Prostate gland (tissue), 2 donors: Measurements from ENCODE around the gene PGP. TPM values are rescaled to one million over a fixed set of nuclear protein-coding genes. Genes with fewer than 3 reads are reported as not detected.

Experiments
- DNase-seq: peaks from one replicate; pipeline ENCODE4 v3.0.0-alpha.2; 2019; ENCODE audit warnings: low spot score
- H3K27ac ChIP-seq, 2 donors: fragments of 200-600 bp; sonication (generic); 2 replicates each; pipeline ENCODE4 v1.5.1; 2017 to 2019
- H3K27me3 ChIP-seq: fragments of 200-600 bp; sonication (generic); replicated peaks from 2 replicates; pipeline ENCODE4 v1.5.1; 2019; ENCODE audit not compliant: insufficient read depth
- H3K36me3 ChIP-seq, 2 donors: fragments of 200-600 bp; sonication (generic); 1 replicate in 1 of 2; 2 replicates in 1 of 2; pipeline versions ENCODE4 v1.5.1 to v1.8.1; 2017 to 2019
- H3K4me1 ChIP-seq: fragments of 200-600 bp; sonication (generic); replicated peaks from 2 replicates; pipeline ENCODE4 v1.5.1; 2019
- H3K4me3 ChIP-seq, 2 donors: fragments of 200-600 bp; sonication (generic); 2 replicates each; pipeline ENCODE4 v1.5.1; 2017 to 2019
- H3K9me3 ChIP-seq: fragments of 200-600 bp; sonication (generic); 2 replicates; pipeline ENCODE4 v1.5.1; 2017
- POLR2A ChIP-seq: fragments of 450-650 bp; IDR thresholded peaks from one replicate; pipeline ENCODE4 v1.6.1; 2016; ENCODE audit warnings: antibody characterized with exemption, mild to moderate bottlenecking
- POLR2AphosphoS5 ChIP-seq: sonication (generic); formaldehyde crosslinking; IDR thresholded peaks from one replicate; pipeline ENCODE4 v1.6.1; 2017; ENCODE audit warnings: antibody characterized with exemption
- WGBS: methylation state at CpG from one replicate; pipeline ENCODE4 v1.1.5; 2018; 5-methylcytosine and 5-hydroxymethylcytosine counted together
- intact Hi-C: fragments of 100-400 bp; cut with DNase I; formaldehyde crosslinking; loops from one replicate; pipeline ENCODE4 v1.14.2; 2022
- total RNA-seq, 2 donors: library from RNA; depleted of rRNA; stranded (reverse); fragments of >200 nt; gene quantifications; one replicate each; pipeline ENCODE4 v1.1.0, GENCODE V29; 2016
- TF ChIP-seq, protein P1 (sequence below), 4 experiments: fragments of 200-600 bp in 2 of 4; fragments of 450-650 bp in 2 of 4; sonication (generic) in 2 of 4; IDR thresholded peaks; 1 replicate in 3 of 4; 2 replicates in 1 of 4; pipeline ENCODE4 v1.5.1; 2016 to 2019; ENCODE audit warnings: antibody characterized with exemption in 4 of 4, mild to moderate bottlenecking in 2 of 4, moderate library complexity in 2 of 4

Gene PGP
- total RNA-seq, 2 donors from 2014 or later: 12.7 to 23.7 TPM

GRCh38 chr16:2235695-2236336 lies 21.2 kb upstream of the PGP start:
- Histone ChIP-seq H3K27me3 (no peaks in the 10 kb centered on the region), H3K4me3 (no peak overlapping the region), H3K4me1 (peaks cover 10% of the 10 kb centered on the region), H3K36me3 (peaks cover 10 to 33% of the 10 kb centered on the region in 2 donors), H3K9me3 (no peaks in the 10 kb centered on the region), H3K27ac (no peak overlapping the region)
- TF ChIP-seq, protein P1, sequence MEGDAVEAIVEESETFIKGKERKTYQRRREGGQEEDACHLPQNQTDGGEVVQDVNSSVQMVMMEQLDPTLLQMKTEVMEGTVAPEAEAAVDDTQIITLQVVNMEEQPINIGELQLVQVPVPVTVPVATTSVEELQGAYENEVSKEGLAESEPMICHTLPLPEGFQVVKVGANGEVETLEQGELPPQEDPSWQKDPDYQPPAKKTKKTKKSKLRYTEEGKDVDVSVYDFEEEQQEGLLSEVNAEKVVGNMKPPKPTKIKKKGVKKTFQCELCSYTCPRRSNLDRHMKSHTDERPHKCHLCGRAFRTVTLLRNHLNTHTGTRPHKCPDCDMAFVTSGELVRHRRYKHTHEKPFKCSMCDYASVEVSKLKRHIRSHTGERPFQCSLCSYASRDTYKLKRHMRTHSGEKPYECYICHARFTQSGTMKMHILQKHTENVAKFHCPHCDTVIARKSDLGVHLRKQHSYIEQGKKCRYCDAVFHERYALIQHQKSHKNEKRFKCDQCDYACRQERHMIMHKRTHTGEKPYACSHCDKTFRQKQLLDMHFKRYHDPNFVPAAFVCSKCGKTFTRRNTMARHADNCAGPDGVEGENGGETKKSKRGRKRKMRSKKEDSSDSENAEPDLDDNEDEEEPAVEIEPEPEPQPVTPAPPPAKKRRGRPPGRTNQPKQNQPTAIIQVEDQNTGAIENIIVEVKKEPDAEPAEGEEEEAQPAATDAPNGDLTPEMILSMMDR (IDR thresholded peaks at IDR 0.05): no peak
- TF ChIP-seq POLR2AphosphoS5 (no peak), POLR2A (no peak)
- intact Hi-C loops: no loop called here
- 64% methylated on average over 19 of the region's 19 CpGs for WGBS
- DNase-seq: no peak

GRCh38 chr16:2235234-2235651 lies 20.6 kb upstream of the PGP start:
- Histone ChIP-seq H3K36me3 (peaks cover 10 to 33% of the 10 kb centered on the region in 2 donors), H3K27ac (no peak overlapping the region), H3K9me3 (no peaks in the 10 kb centered on the region), H3K4me3 (no peak overlapping the region), H3K4me1 (peaks cover 10% of the 10 kb centered on the region), H3K27me3 (no peaks in the 10 kb centered on the region)
- TF ChIP-seq POLR2A (no peak), POLR2AphosphoS5 (no peak)
- TF ChIP-seq, protein P1 (IDR thresholded peaks at IDR 0.05): no peak
- no peak for DNase-seq
- 91% methylated on average over 20 of the region's 28 CpGs for WGBS
- intact Hi-C loops: no loop called here

- no peaks in the 10 kb centered on the region for H3K27me3 ChIP-seq
- TF ChIP-seq POLR2A (no peak), POLR2AphosphoS5 (no peak)
- TF ChIP-seq, protein P1 (IDR thresholded peaks at IDR 0.05): no peak
- H3K36me3 ChIP-seq: peaks cover 10 to 35% of the 10 kb centered on the region in 2 donors
- H3K27ac ChIP-seq: no peak overlapping the region
- H3K4me3 ChIP-seq: no peak overlapping the region
- no peaks in the 10 kb centered on the region for H3K9me3 ChIP-seq
- 97% methylated on average over 15 of the region's 18 CpGs for WGBS
- peaks cover 10% of the 10 kb centered on the region for H3K4me1 ChIP-seq
- intact Hi-C loops: no loop called here
- DNase-seq: no peak
Measured at GRCh38 chr16:2234813-2235170, 20.2 kb upstream of the PGP start.

DNA sequence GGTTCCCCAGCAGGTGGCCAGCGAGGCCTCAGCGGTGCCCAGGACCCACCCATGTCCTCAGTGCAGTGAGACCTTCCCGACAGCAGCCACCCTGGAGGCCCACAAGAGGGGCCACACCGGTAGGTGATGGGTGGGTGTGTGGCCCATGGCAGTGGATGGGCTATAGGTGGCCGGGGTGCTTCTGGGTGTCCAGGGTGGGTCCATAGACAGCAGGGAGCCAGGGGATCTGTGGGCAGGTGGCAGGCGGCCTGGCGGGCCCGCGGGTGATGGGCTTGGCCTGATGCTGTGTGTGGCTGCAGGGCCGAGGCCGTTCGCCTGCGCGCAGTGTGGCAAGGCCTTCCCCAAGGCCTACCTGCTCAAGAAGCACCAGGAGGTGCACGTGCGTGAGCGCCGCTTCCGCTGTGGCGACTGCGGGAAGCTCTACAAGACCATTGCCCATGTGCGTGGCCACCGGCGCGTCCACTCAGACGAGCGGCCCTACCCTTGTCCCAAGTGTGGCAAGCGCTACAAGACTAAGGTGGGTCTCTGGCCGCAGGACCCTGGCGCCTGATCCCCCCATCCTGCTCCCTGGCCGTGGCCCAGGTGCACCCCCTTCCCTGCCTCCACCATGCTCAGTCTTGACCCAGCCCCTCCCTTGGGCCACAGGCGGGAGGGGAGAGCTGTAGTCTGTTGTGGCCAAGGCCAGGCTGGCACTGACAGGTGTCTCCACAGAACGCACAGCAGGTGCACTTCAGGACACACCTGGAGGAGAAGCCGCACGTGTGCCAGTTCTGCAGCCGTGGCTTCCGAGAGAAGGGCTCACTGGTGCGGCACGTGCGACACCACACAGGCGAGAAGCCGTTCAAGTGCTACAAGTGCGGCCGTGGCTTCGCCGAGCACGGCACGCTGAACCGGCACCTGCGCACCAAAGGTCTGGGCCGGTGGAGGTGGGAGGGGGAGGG lies 19.5 kb upstream of the PGP start:
- TF ChIP-seq POLR2AphosphoS5 (no peak), POLR2A (no peak)
- TF ChIP-seq, protein P1 (IDR thresholded peaks at IDR 0.05): no peak
- no peak overlapping the region for H3K4me3 ChIP-seq
- H3K27ac ChIP-seq: no peak overlapping the region
- H3K36me3 ChIP-seq: peaks cover 16 to 41% of the 10 kb centered on the region in 2 donors
- H3K4me1 ChIP-seq: peaks cover 10% of the 10 kb centered on the region
- DNase-seq: no peak
- intact Hi-C loops: no loop called here
- WGBS: 92% methylated on average over 38 of the region's 51 CpGs
- H3K9me3 ChIP-seq: no peaks in the 10 kb centered on the region
- H3K27me3 ChIP-seq: no peaks in the 10 kb centered on the region
